Mucosa of descending colon (tissue), 3 donors: ENCODE results near the gene L1CAM. TPM values are rescaled to one million over a fixed set of nuclear protein-coding genes. Genes with fewer than 3 reads are reported as not detected.

Source experiments
- ATAC-seq: fragments of 200-7000 bp; cut with Tn5 transposase; one replicate; pipeline ENCODE4 v1.9.1; 2020; ENCODE audit warnings: mild to moderate bottlenecking, moderate library complexity
- DNase-seq, 3 donors: peaks; one replicate each; pipeline ENCODE4 v3.0.0-alpha.2; 2020
- H3K36me3 ChIP-seq: fragments of 200-600 bp; one replicate; pipeline ENCODE4 v1.8.0; 2021; ENCODE audit warnings: low read depth, mild to moderate bottlenecking
- H3K4me1 ChIP-seq: fragments of 200-600 bp; one replicate; pipeline ENCODE4 v1.8.0; 2021; ENCODE audit warnings: low read depth, mild to moderate bottlenecking
- H3K4me3 ChIP-seq: fragments of 200-600 bp; one replicate; pipeline ENCODE4 v1.8.0; 2021; ENCODE audit warnings: mild to moderate bottlenecking
- H3K9me3 ChIP-seq: fragments of 200-600 bp; one replicate; pipeline ENCODE4 v1.8.0; 2021; ENCODE audit warnings: mild to moderate bottlenecking
- intact Hi-C, 2 donors: fragments of 100-400 bp; cut with DNase I in 1 of 2; cut with micrococcal nuclease in 1 of 2; formaldehyde crosslinking; loops; one replicate each; pipeline versions ENCODE4 v1.11.0 to v1.11.1; 2022; cut with DNase I, micrococcal nuclease
- total RNA-seq, 3 donors: library from RNA; stranded (reverse); fragmentation: NEBNext Ultra II Directional in 2 of 3; extraction: Animal tissue kit (Norgen Biotek cat#: 25700) in 2 of 3; gene quantifications; one replicate each; pipeline versions ENCODE4 v1.2.1 to v1.2.4, GENCODE V29; 2021 to 2023
- TF ChIP-seq, protein P1 (sequence below): fragments of 200-600 bp; IDR thresholded peaks from one replicate; pipeline ENCODE4 v1.8.0; 2022; ENCODE audit warnings: antibody characterized with exemption, mild to moderate bottlenecking
- donor health status: DM: no; HTN: no; CAD: no; lungs with moderate emphysema.
- donor health status: DM: no; HTN: no; CAD: no.
- donor health status: DM: no; HTN: yes; CAD: no.

L1CAM gene
- total RNA-seq, 3 donors from 2014 or later = 3.0 to 66.9 (median 7.0) TPM

- TF ChIP-seq, protein P1, sequence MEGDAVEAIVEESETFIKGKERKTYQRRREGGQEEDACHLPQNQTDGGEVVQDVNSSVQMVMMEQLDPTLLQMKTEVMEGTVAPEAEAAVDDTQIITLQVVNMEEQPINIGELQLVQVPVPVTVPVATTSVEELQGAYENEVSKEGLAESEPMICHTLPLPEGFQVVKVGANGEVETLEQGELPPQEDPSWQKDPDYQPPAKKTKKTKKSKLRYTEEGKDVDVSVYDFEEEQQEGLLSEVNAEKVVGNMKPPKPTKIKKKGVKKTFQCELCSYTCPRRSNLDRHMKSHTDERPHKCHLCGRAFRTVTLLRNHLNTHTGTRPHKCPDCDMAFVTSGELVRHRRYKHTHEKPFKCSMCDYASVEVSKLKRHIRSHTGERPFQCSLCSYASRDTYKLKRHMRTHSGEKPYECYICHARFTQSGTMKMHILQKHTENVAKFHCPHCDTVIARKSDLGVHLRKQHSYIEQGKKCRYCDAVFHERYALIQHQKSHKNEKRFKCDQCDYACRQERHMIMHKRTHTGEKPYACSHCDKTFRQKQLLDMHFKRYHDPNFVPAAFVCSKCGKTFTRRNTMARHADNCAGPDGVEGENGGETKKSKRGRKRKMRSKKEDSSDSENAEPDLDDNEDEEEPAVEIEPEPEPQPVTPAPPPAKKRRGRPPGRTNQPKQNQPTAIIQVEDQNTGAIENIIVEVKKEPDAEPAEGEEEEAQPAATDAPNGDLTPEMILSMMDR = no peak
- no peak for ATAC-seq
- no peaks in the 10 kb centered on the region for H3K36me3 ChIP-seq
- no peaks in the 10 kb centered on the region for H3K4me1 ChIP-seq
- H3K4me3 ChIP-seq = no peak overlapping the region
- no peak for DNase-seq
- intact Hi-C loops = no loop called here
- no peaks in the 10 kb centered on the region for H3K9me3 ChIP-seq
These were observed 58.1 kb downstream of the L1CAM start for GRCh38 chrX:153827903-153828302.

DNA sequence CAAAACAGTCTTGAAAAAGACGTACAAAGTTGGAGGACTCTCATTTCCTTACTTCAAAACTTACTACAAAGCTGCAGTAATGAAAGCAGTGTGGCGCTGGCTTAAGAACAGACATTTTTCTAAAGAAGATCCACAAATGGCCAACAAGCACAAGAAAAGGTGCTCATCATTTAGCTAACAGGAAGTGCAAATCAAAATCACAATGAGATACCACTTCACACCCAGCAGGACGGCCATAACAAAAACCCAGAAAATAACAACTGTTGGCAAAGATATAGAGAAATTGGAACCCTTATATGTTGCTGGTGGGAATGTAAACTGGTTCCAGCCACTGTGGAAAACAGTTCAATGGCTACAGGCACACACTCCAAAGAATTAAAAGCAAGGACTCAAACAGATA lies 59.0 kb downstream of the L1CAM start:
- no peaks in the 10 kb centered on the region for H3K9me3 ChIP-seq
- no peaks in the 10 kb centered on the region for H3K36me3 ChIP-seq
- ATAC-seq (no peak), DNase-seq (no peak)
- H3K4me3 ChIP-seq = no peak overlapping the region
- intact Hi-C loops = no loop called here
- H3K4me1 ChIP-seq = no peaks in the 10 kb centered on the region
- TF ChIP-seq, protein P1 = no peak

DNA sequence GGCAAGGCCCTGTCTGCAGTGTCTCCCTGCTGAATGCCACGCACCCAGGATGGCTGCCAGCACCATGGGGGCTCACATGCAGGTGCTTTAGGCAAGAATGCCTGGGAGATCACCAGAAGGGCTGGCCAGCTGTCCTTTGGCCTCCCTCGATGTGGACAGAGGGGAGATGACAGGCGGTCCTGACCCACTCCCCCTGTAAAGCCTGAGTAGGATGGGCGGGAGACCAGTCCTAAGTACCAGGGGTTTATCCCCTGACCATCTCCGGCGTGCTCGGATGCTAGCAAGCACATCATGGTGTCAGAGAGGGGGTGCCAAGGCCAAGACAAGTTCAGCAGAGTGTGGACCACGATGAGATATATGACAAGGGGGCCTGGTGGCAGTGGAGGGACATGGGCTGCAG lies 60.9 kb downstream of the L1CAM start:
- DNase-seq = no peak
- H3K9me3 ChIP-seq = no peaks in the 10 kb centered on the region
- no peaks in the 10 kb centered on the region for H3K4me1 ChIP-seq
- no peak overlapping the region for H3K4me3 ChIP-seq
- intact Hi-C loops = no loop called here
- no peak for ATAC-seq
- TF ChIP-seq, protein P1 = no peak
- H3K36me3 ChIP-seq = no peaks in the 10 kb centered on the region

- intact Hi-C loops = no loop called here
- no peak overlapping the region for H3K4me3 ChIP-seq
- H3K9me3 ChIP-seq = no peaks in the 10 kb centered on the region
- no peaks in the 10 kb centered on the region for H3K4me1 ChIP-seq
- no peak for ATAC-seq
- no peaks in the 10 kb centered on the region for H3K36me3 ChIP-seq
- TF ChIP-seq, protein P1 = no peak
- no peak for DNase-seq
These were observed 61.6 kb downstream of the L1CAM start for GRCh38 chrX:153824348-153824747.

DNA sequence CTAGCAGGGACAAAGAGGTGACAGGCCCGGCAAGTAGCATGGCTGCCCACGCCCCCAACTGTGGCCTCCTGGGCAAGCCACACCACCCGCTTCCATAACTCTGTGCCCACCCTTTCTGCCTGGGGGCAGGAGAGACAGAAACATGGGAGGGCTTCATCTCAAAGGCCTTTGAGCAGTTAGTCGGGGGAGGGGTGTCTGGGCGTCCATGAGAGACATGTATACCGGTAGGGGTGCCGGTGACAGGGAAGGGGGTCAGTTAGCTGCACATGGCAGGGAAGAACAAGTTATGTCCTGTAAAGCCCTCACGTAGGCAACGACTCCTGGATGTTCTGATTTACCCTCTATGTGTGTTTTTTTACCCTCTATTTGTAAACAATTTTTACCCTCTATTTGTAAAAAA lies 64.9 kb downstream of the L1CAM start:
- no peaks in the 10 kb centered on the region for H3K9me3 ChIP-seq
- H3K36me3 ChIP-seq = no peaks in the 10 kb centered on the region
- DNase-seq (no peak), ATAC-seq (no peak)
- intact Hi-C loops = no loop called here
- H3K4me1 ChIP-seq = no peaks in the 10 kb centered on the region
- H3K4me3 ChIP-seq = no peak overlapping the region
- TF ChIP-seq, protein P1 = no peak

GRCh38 chrX:153820601-153821000 lies 65.4 kb downstream of the L1CAM start:
- Histone ChIP-seq H3K4me1 (no peaks in the 10 kb centered on the region), H3K36me3 (no peaks in the 10 kb centered on the region), H3K9me3 (no peaks in the 10 kb centered on the region), H3K4me3 (no peak overlapping the region)
- intact Hi-C loops = no loop called here
- DNase-seq = no peak
- TF ChIP-seq, protein P1 = no peak
- no peak for ATAC-seq
